ENCODE measurements around the gene GALNT15.

The GALNT15 gene

DNA sequence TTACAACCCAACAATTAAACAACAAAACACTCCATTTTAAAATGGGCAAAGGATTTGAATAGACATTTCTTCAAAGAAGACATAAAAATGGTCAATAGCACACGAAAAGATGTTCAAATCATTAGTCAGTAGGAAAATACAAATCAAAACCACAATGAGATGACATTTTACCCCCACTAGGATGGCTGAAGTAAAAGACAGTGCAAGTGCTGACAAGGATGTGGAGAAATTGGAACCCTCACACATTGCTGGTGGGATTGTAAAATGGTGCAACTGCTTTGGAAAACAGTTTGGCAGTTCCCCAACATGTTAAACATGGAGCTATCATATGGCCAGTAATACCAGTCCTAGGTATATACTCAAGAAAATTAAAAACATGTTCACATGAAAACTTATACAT, 11.6 kb downstream of the GALNT15 start:
- peak; percentile 90 to 92 for DNase-seq (ENCODE audit: low read depth in 2 of 2)

DNA sequence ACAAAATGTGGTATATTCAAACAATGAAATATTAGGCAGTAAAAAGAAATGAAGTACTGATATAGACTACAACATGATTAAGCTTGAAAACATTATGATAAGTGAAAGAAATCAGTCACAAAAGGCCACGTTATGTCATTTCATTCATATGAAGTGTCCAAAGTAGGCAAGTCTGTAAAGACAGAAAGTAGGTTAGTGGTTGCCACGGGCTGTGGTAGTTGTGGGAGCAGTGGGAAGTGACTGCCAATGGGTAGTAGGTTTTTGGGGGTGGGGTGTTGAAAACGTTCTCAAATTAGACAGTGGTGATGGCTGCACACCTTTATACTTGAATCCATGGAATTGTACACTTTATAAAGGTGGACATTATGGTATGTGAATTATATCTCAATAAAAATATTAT, 12.1 kb downstream of the GALNT15 start:
- DNase-seq (ENCODE audit: low read depth in 2 of 2): no peak

DNA sequence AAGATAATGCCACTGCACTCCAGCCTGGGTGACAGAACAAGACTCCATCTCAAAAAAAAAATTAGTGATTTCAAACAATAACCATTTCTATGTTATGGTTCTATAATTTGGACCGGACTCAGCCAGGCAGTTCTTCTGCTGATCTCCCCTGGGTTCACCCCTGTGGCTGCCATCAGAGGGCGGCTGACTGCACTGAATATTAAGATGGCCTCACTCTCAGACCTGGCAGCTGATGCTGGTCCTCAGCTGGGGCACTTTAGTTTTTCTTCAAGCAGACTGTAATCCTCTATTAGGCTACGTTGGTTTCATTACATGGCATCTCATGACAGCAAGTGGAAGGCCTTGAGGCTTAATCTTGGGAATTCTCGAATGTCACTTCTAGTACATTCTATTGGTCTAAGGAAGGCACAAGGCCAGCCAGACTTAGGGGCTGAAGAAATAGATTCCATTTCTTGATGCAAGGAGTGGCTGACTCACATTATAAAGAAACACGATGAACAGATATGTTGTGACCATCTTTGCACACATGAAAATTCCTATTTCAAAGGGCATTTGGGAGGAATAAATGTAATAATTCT, 12.8 kb downstream of the GALNT15 start:
- DNase-seq (ENCODE audit: low read depth in 2 of 2): no peak

DNA sequence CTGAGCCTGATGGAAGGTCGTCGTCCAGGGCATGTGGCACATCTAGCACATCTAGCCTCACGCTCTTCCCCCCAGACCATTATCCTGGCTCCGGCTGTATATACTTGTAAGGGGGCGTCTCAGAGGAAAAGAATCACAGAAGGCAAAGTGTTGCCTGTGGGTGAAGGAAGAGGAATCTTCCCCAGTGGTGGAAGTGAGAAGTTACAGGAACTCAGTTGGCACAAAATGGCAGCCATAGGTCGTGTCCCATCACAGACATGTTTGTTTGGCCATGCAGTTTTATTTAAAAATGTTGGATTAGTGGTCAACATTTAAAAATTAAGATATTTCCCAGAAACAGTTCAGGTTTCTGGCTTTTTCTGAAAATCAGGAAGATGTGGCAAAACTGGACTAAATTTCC, 13.6 kb downstream of the GALNT15 start:
- no peak for DNase-seq (ENCODE audit: low read depth in 2 of 2)

DNA sequence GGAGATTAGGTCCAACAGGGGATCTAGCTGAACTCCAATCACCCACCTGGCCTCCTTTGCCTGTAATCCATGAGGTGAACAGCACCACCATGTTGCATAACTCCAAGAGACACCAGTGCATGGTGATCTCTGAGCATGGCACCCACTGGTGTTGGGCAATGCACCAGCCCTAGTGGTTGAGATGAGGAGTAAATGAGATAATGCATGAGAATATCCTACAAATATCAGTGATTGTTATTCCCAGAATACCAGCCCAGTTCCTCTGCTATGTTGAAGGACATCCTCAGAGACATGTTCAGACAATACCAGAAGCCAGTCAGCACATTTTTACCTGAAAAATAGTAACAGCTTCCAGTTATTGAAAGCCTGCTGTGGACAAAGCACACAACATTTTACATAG, 14.7 kb downstream of the GALNT15 start:
- DNase-seq (ENCODE audit: low read depth in 2 of 2): no peak

DNA sequence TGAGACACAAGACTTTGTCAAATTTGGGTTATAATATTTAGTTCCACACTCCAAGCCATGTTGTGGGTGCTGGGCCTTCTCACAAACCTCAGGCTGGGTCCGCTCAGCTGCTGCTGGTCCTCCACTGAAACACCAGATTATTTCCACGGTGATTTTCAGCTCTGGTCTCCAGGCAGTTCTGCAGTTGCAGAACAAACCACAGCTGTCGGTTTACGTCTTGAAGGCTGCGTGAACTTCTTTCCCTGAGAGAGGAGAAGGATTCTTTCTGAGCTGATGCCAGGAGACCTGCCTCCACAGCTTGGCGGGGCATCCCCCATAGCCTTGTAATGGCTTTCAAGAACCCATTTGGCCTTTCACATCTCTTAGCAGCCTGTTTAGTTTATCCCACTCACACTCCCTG, 16.2 kb downstream of the GALNT15 start:
- DNase-seq (ENCODE audit: low read depth in 2 of 2): no peak

DNA sequence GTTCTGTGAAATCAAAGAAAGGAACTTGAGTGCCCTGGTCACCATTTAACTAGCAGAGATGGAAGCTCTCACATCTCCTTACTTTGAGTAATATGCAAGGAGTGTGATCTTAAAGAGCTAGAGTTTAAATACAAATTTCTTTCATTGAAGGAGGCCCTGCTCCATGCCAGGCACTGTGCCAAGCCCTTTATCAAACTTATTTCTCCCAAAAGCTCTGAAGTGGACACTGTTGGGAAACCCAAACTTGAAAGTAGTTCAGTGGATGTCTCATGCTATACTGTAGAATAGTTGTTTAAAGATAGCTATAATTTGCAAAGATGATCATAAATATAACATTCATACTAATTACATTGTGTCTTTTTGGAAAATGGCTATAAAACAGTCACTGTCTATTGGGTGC, 17.1 kb downstream of the GALNT15 start:
- DNase-seq (ENCODE audit: low read depth in 2 of 2): no peak

DNA sequence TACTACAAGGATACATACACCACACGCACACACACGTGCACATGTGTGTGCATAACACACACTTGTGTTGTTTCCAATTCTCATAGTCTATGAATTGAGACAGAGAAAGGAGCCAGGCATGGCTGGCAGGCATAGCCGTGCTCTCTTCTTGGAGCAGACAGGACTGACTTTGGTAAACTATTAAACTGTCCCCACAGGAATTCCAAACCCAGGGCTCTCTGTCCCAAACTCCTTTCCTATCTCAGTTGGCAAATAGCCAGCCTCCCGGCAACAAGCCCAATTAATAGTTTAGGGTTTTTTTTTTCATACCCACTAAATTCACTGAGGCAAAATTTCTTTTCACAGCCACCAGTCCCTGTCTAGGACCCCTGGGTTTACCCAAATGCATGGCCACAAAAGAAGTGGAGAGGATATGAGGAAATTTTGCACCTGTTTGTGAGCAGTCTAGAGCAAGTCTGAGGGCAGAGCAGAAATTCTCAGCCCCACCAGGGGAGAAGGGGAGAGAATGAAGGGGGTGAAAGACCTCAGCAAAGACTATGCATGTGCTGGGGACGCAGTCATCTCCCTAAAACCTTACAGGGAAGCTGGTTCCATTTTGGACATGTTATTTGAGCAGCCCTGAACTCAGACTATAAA, 17.8 kb downstream of the GALNT15 start:
- no peak for DNase-seq (ENCODE audit: low read depth in 2 of 2)

DNA sequence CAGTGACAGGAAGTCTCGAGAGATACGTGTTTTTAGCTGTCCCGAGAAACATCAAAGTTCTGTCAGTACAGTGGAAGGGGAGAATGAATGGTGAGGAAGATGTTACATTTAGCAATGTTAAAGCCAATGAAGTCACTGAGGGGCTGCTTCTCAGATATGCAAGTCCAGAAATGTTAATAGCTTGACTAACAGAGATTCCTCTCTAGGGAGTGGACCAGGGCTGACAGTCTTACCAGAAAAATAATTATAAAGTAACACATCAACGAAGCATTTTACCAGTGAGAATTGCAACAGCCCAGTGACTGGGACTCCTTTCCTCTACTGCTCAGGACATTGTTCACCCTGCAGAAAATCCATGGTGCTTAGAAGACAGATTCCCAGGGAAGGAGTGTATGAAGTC, 23.9 kb downstream of the GALNT15 start:
- DNase-seq (ENCODE audit: low read depth in 2 of 2): no peak

DNA sequence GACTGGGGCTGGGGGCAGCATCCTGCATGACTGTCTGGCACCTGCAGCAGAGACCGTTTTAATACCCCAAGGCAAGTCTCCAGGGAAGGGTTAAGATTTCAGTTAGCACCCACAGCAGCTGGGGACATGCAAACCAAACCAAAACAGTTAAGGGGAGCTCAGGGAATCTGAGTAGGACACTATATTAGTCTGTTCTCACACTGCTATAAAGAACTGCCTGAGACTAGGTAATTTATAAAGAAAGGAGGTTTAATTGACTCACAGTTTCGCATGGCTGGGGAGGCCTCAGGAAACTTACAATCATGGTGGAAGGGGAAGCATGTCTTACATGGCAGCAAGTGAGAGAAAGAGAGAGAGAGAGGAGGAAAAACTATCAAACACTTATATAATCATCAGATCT, 25.3 kb downstream of the GALNT15 start:
- DNase-seq (ENCODE audit: low read depth in 2 of 2): no peak

DNA sequence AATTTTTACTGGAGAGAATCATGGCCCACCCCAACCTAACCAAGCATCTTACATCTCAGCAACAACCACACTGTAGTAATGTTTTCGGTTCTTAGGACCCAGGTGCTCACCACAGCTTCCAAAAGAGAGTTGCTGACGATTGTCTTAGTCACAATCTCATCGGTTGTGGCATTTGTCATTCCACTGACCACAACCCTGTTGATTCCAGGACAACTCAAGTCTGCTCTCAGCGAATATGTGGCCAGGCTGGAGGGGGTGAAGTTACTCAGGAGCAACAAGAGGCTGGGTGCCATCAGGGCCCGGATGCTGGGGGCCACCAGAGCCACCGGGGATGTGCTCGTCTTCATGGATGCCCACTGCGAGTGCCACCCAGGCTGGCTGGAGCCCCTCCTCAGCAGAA, 25.9 kb downstream of the GALNT15 start:
- no peak for DNase-seq (ENCODE audit: low read depth in 2 of 2)

DNA sequence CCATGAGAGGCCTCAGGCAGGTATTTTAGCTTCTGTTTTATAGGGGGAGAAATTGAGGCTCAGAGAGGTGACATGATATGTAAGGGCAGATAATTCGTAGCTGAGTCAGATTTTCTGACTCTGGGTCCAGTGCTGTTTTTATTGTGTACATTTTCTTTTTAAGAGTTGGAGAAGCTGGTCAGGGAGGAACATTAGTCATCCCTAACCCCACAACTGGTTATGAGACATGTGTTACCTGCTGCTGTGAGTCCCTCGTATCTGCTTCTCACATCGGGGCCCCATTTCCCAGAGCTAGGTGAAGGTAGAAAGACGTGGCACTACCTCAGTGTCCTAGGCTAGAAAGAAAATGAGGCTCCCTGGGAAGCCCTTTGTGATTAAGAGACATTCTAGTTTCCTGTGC, 28.6 kb downstream of the GALNT15 start:
- DNase-seq (ENCODE audit: low read depth in 2 of 2): no peak

DNA sequence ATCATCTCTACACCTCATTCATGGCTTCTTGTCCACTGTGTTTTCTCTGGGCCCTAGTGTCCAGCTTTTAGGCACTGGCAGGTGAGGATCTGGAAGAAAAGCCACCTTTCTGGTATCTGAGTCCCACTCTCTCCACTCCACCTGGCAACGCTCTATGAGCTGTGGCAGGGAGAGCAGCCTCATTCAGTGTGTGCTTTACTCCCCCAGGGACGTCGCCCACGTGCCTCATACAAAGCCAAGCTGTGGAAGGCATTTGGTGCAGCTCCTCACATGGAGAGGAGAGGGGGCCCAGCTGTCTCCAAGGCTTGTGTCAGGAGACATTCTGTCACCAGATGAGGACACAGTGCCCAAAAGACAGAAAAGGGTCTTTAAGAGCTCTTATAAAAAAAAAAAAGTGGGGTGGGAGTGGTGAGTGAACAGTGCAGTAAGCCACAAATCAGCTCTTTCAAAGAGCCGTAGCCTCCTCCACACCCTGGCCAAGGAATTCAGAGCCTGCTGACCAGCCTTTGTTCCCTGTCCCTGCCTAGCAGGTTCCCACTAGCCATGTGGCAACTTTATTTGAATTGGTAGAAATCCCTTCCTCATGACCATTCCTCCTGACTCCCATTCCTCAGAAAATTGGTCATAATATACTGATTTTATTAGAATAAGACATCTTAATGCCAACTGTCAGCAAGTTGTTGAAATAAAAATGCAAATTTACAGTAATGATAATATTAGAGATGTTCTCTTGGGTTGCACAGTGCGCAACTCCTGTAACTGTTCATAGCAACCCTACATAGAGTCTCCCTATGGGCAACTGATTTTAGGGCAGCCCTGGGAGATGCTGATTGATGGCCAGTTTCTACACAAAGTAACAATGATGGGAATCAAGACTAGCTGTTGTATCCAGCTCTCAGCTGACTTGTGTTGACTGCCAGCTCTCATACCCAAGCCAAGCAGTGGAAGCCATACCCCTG, 29.5 kb downstream of the GALNT15 start:
- DNase-seq (ENCODE audit: low read depth in 2 of 2): no peak

DNA sequence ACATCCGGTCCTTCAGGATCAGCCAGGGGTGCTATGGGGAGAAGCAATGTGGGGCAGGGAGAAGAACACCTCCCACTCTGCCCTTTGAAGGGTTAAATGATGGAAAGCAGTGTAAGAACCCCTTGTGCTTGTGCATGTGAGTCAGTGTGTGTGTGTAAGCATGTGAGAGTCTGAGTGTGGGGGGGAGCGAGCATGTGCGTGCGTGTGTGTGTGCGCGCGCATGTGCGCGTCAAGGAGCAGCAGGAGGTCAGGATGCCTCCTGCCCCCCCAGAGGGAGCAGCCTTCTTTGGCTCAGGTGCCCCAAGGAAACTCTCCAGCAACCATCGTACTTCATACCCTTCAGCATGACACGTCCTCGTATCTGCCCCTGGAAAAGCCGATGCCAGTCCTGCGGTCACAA, 30.3 kb downstream of the GALNT15 start:
- no peak for DNase-seq (ENCODE audit: low read depth in 2 of 2)

DNA sequence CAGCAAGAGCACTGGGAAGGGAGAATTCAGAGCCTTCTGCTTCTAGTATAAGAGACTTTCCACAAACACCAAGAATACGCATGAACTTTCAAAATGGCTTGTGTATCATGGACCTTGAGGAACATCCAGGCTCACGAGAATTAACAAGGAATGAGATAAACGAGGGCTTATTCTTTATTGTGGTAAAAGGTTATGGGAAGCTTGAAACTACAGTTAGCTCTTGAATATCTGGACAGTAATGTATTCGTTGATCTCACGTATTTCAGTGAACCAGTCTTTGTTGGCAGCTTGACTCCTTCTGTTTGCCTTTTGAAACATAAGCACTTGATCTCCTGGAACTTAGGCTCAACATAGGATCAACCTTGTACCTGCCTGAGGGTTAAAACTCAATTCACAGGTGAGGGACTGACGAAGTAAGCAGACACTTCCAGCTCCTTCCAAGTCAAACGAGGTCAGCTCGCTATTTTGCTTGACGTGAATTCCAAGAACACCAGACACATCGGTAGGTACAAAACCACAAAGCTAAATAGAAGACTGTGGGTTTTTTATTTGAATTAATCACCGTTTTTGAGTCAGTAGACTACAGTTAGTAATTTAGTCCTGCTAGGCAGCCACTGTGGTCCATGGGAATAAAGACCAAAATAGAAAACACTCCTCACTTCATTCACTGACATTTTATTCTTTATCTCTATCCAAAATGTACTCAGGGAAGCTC, 30.8 kb downstream of the GALNT15 start:
- DNase-seq (ENCODE audit: low read depth in 2 of 2): peak; percentile 31 to 39

DNA sequence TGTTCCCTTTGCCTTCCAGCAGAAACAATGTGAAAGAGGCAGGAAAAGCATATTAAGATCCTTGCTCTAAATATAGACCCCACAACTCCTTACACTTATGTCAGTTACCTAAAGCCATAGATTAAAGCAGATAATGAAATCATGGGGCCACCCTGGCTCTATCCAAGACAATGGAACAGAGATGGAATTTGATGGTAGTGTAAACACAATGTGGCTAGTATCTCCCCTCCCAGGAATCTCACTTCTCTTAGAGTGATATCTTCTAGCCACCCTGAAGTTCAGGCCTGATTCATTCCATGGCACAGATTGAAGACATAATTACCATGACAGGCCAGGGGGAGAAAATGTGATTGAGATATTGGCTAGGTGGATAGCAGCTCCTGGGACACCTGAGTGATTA, 32.6 kb downstream of the GALNT15 start:
- DNase-seq (ENCODE audit: low read depth in 2 of 2): no peak

DNA sequence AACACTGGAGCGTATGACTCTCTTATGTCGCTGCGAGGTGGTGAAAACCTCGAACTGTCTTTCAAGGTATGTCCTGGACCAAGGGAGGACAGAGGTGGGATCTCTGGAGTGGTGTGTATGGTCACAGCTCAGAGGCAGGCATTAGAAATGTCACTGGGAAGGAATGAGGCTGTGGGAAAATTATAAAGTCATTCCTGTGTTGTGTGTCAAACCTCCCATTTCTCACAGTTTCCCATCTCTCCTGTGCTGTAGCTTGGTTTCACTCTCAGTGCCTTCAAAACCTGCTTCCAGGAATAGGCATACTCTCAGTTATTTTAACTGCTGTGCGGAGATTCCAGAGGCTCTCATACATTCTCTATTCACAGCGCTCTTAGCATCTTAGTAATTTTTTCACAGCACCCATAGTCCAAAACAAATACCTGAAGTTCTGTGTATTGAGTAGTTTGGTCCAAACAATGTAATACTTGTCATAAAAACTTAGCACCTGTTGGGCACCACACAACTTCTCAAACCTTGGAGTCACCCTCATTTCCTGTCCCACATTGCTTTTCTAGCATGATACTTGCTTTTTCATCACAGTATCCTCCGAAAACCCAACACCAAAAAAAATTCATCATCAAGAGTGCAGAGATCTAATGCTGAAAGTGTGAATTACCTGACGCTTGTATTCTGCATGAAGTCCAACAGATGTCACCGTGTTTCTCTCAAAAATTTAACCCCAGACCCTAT, 36.9 kb downstream of the GALNT15 start:
- no peak for DNase-seq (ENCODE audit: low read depth in 2 of 2)

DNA sequence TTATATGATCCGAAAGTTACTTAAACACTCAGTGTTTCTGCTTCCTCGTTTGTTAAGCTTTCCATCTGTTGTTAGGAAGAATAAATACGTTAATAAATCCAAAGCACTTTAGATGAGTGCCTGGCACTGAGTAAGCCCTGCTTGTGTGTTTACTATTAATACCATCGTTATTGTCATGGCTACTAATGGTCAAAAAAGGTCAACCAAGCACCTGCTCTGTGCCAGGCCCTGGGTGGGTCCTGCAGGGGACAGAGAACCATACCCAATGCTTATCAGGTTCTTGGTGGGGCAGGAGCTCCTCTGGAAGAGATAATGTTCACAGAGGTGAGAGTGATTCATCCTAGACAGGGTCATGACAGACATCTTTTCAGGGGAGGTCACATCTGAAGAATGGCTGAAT, 39.9 kb downstream of the GALNT15 start:
- no peak for DNase-seq (ENCODE audit: low read depth in 2 of 2)

DNA sequence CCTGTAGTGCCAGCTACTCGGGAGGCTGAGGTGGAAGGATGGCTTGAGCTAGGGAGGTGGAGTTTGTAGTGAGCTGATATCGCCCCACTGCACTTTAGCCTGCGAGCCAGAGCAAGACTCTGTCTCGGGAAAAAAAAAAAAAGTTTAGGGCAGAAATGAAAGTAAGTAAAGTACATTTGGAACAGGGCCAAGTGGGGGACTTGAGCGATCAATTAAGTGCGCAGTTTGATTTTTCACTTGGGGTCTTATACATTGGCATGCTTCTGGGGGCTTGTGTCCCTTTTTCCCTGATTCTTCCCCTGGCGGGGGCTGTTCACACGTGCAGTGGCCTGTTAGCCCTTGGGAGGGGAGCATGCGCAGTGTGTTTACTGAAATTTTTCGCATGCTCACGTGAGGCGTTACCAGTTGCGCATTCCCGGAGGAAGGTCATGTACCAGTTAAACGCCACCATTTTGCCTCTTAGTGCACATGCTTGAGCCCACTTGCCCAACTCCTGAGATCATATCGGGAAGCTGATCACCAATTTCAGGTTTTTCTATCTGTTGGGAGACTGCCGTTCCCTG, 42.0 kb downstream of the GALNT15 start:
- DNase-seq (ENCODE audit: low read depth in 2 of 2): no peak

DNA sequence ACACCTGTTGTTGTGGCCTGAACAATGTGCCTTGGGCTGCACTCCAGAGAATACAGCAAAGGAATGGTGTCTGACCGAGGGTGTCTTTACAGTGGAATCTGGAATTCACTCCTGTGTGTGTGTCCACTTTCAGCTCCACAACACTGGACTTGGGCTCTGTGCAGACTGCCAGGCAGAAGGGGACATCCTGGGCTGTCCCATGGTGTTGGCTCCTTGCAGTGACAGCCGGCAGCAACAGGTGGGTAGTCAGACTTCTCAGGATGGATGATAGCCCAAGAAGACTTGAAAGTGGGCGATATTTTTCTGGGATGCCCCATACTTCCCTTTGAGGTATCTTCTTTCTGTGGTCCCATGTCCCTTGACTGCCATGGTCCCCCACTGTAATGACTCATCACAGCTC, 45.3 kb downstream of the GALNT15 start:
- DNase-seq (ENCODE audit: low read depth in 2 of 2): no peak

DNA sequence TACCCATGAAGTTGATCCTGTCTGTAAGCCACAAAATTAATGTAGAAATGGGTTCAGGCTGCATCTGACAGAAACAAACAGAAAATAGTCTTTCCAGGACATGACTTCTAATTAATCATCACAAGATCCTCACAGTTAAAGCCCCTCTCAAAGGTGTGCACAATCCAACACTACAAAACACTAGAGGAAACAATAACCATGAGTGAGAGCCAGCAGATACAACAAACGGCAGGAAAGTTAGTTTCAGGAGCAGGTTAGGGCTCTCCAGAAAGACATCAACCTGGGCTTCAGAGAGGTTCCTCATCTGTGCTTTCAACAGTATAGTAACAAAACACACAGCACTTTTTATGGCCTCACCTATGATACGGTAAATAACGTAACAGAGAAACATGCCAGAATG, 47.5 kb downstream of the GALNT15 start:
- no peak for DNase-seq (ENCODE audit: low read depth in 2 of 2)

Measured in fibroblast of skin of left biceps (primary cell).